HEK293T (cell line): ENCODE measurements around the gene CFAP74.

Source experiments
- CTCF ChIA-PET: fragments of 350-600 bp; formaldehyde crosslinking; extraction: SDS; loops from one replicate; lab custom pipeline; 2021; ENCODE audit warnings: antibody characterized with exemption, inconsistent platforms; lab: Yijun Ruan, JAX
- POLR2A ChIA-PET: fragments of 350-600 bp; formaldehyde crosslinking; extraction: SDS; loops from one replicate; lab custom pipeline; 2020; ENCODE audit warnings: antibody characterized with exemption, inconsistent platforms; lab: Yijun Ruan, JAX
- DNase-seq: peaks from one replicate; pipeline ENCODE4 v3.0.0; 2012; ENCODE audit warnings: mixed read lengths; ENCODE audit errors: extremely low spot score
- ARNT ChIP-seq: fragments of 450-650 bp; IDR thresholded peaks from 2 replicates; pipeline ENCODE4 v1.6.1; 2017; ENCODE audit warnings: mild to moderate bottlenecking
- BHLHE40 ChIP-seq: fragments of 450-650 bp; IDR thresholded peaks from 2 replicates; pipeline ENCODE4 v1.6.1; 2016; ENCODE audit warnings: mild to moderate bottlenecking, moderate library complexity, borderline replicate concordance
- CTBP1 ChIP-seq: fragments of 450-650 bp; IDR thresholded peaks from 2 replicates; pipeline ENCODE4 v1.6.1; 2016; ENCODE audit warnings: borderline replicate concordance
- ELF4 ChIP-seq: fragments of 450-650 bp; IDR thresholded peaks from 2 replicates; pipeline ENCODE4 v1.6.1; 2017; ENCODE audit warnings: antibody characterized with exemption
- FOXA1 ChIP-seq: fragments of 450-650 bp; IDR thresholded peaks from 2 replicates; pipeline ENCODE4 v1.6.1; 2016; ENCODE audit warnings: mild to moderate bottlenecking
- FOXK2 ChIP-seq: fragments of 450-650 bp; IDR thresholded peaks from 2 replicates; pipeline ENCODE4 v1.6.1; 2016; ENCODE audit warnings: mild to moderate bottlenecking
- FOXM1 ChIP-seq: fragments of 450-650 bp; IDR thresholded peaks from 2 replicates; pipeline ENCODE4 v1.6.1; 2017; ENCODE audit warnings: mild to moderate bottlenecking, borderline replicate concordance
- HDGF ChIP-seq: fragments of 450-650 bp; IDR thresholded peaks from 2 replicates; pipeline ENCODE4 v1.6.1; 2017; ENCODE audit warnings: antibody characterized with exemption, borderline replicate concordance
- L3MBTL2 ChIP-seq: fragments of 450-650 bp; conservative IDR thresholded peaks from 2 replicates; pipeline ENCODE4 v1.6.1; 2016; ENCODE audit warnings: mild to moderate bottlenecking
- LEF1 ChIP-seq: fragments of 450-650 bp; IDR thresholded peaks from 2 replicates; pipeline ENCODE4 v1.6.1; 2017; ENCODE audit warnings: mild to moderate bottlenecking, borderline replicate concordance
- NFRKB ChIP-seq: fragments of 450-650 bp; IDR thresholded peaks from 2 replicates; pipeline ENCODE4 v1.6.1; 2016; ENCODE audit warnings: mild to moderate bottlenecking, moderate library complexity
- PKNOX1 ChIP-seq: fragments of 450-650 bp; IDR thresholded peaks from 2 replicates; pipeline ENCODE4 v1.6.1; 2016
- SP1 ChIP-seq: fragments of 450-650 bp; IDR thresholded peaks from 2 replicates; pipeline ENCODE4 v1.6.1; 2017
- SUZ12 ChIP-seq: fragments of 450-650 bp; IDR thresholded peaks from 2 replicates; pipeline ENCODE4 v1.6.1; 2016; ENCODE audit warnings: mild to moderate bottlenecking
- TARDBP ChIP-seq: fragments of 450-650 bp; IDR thresholded peaks from 2 replicates; pipeline ENCODE4 v1.6.1; 2016
- ZNF384 ChIP-seq: fragments of 450-650 bp; IDR thresholded peaks from 2 replicates; pipeline ENCODE4 v1.6.1; 2016

CFAP74 gene

GRCh38 chr1:2028870-2029560 is 25.4 kb upstream of the CFAP74 start:
- TF ChIP-seq FOXA1 (no peak), SUZ12 (no peak), HDGF (no peak), PKNOX1 (no peak), FOXK2 (no peak), CTBP1 (no peak), FOXM1 (no peak), ARNT (no peak), LEF1 (no peak), L3MBTL2 (no peak), ZNF384 (no peak), NFRKB (no peak), TARDBP (no peak), BHLHE40 (no peak), SP1 (no peak), ELF4 (no peak)
- CTCF ChIA-PET = interaction anchor here (0.6 kb wide), 1 partner anchor 18 kb away, joined by 3 read pairs; no protein-coding TSS in a partner anchor
- POLR2A ChIA-PET = no interaction called here
- no peak for DNase-seq

- no peak for DNase-seq
- ChIA-PET CTCF (interaction anchor here (0.5 to 1.2 kb wide), 2 partner anchors 16 to 92 kb away, joined by 3 to 4 read pairs; no protein-coding TSS in a partner anchor), POLR2A (no interaction called here)
- TF ChIP-seq SP1 = no peak
- TF ChIP-seq SUZ12 = no peak
- no peak for TF ChIP-seq ARNT
- TF ChIP-seq HDGF = no peak
- TF ChIP-seq L3MBTL2 = no peak
- TF ChIP-seq NFRKB = no peak
- TF ChIP-seq CTBP1 = no peak
Measured at GRCh38 chr1:2027961-2028583, 24.5 kb upstream of the CFAP74 start.

GRCh38 chr1:2025491-2025981 is 21.9 kb upstream of the CFAP74 start:
- DNase-seq = no peak
- CTCF ChIA-PET = no interaction called here
- no peak for TF ChIP-seq SP1
- POLR2A ChIA-PET = no interaction called here

GRCh38 chr1:2024887-2025286 is 21.3 kb upstream of the CFAP74 start:
- DNase-seq = no peak
- POLR2A ChIA-PET = no interaction called here
- TF ChIP-seq LEF1 = no peak
- CTCF ChIA-PET = no interaction called here

DNA sequence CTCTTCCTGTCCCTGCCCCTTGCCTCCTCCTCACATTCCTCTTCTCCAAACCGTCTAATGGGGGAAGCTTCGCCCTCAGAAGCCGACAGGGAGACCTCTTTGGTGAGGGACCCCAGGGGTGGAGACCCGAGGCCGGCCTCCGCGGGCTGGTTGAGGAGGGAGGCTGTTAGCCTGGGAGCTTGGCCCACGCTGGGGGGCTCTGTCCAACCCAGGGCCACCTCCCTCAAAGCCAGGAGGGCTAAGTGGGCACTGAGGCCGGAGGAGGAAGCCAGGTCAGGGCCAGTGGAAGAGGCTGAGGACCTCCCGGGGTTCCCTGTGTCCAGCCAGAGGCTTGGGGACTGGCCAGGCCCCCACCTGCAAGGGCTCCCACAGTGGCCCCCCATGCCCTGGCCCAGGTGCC is 20.9 kb upstream of the CFAP74 start:
- DNase-seq = no peak
- TF ChIP-seq ELF4 (no peak), SP1 (no peak), BHLHE40 (no peak)
- POLR2A ChIA-PET = no interaction called here
- CTCF ChIA-PET = no interaction called here

DNA sequence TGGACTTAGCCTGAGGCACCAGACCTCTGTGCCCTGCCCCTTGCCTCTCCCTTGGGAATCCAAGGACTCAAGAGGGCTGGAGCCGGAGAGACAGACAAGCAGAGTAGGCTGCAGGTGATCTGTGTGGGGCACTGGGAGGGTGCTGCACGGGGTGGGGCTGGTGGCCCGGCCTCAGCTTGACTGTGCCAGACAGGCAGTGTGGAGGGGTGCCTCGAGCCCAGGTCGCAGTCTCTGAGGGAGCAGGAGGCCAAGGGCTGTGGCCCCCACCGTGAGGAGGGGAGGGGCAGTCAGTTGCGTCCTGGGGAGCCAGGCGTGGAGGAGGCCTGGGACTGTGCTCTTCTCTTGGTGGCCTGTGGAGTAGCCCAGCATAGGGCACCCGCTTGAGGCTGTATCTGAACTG is 19.6 kb upstream of the CFAP74 start:
- TF ChIP-seq NFRKB = no peak
- TF ChIP-seq HDGF = no peak
- TF ChIP-seq LEF1 = no peak
- TF ChIP-seq L3MBTL2 = no peak
- CTCF ChIA-PET = interaction anchor here (2.9 kb wide), 1 partner anchor 22 kb away, joined by 10 read pairs; no protein-coding TSS in a partner anchor
- DNase-seq = no peak
- POLR2A ChIA-PET = no interaction called here

GRCh38 chr1:2022063-2022770 is 18.6 kb upstream of the CFAP74 start:
- ChIA-PET POLR2A (no interaction called here), CTCF (interaction anchor here (2.9 kb wide), 1 partner anchor 23 kb away, joined by 10 read pairs; no protein-coding TSS in a partner anchor)
- DNase-seq = no peak
- TF ChIP-seq TARDBP (no peak), L3MBTL2 (no peak), FOXA1 (no peak), CTBP1 (no peak), HDGF (no peak), SP1 (no peak), NFRKB (no peak), ELF4 (no peak), FOXM1 (no peak), SUZ12 (no peak), FOXK2 (no peak), LEF1 (no peak), BHLHE40 (no peak)
